Stimulated activated CD8-positive, alpha-beta memory T cell treated with anti-CD3 and anti-CD28 coated beads, Interleukin-4, amount 100 ng/mL, for 24 hours (primary cell): Measurements from ENCODE around the gene DLG5.
"Not testable (repeated sequence)": the region's sequence is repeated elsewhere in the genome, so short reads cannot be mapped to it uniquely, and the experiment has no call there.

Source experiments
- DNase-seq: peaks from one replicate; pipeline ENCODE4 v3.0.0-alpha.2; 2020; ENCODE audit warnings: low read depth

The DLG5 gene

DNA sequence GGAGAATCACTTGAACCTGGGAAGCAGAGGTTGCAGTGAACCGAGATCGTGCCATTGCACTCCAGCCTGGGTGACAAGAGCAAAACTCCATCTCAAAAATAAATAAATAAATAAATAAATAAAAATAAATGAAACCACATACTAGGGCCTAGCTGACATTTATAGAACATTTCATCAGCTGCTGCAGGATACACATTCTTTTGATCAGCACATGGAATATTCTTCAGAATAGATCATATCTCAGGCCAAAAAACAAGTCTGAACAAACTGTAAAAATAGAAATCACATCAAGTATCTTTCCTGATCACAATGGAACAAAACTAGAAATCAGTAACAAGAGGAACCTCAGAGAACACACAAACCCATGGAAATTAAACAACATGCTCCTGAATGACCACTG lies 168.1 kb downstream of the DLG5 start:
- not testable (repeated sequence) for DNase-seq

DNA sequence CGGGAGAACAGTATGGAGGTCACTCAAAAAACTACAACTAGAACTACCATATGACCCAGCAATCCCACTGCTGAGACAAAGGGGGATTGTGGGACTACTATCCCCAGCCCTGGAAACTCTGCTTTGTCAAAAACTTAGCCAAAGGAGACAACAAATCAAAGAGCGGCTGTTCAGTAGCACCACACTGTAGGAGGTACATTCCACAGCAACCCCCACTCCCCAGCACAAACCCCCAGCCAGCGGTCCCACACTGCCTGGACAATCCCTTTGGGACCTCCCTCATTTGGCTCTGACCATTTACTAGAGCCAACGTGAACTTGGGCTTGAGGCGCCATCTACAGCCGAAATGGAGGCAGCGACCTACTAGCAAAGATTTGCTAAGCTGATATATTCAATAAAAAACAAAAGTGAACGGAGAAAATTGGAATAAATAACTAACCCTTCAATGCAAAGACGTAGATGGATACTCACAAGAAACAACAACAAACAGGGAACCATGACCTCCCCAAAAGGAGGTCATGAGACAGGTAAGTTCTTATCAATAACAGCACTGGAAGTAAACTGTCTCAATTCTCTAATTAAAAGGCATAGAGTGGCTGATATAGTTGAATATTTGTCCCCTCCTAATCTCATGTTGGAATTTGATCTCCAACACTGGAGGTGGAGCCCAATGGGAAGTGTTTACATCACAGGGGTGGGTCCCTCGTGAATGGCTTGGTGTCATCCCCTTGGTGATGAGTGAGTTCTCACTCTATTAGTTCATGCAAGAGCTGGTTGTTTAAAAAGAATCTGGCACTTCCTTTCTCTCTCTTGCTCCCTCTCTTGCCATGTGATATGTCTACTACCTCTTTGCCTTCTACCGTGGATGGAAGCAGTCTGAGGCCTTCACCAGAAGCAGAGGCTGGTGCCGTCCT lies 170.0 kb downstream of the DLG5 start:
- no peak for DNase-seq

DNA sequence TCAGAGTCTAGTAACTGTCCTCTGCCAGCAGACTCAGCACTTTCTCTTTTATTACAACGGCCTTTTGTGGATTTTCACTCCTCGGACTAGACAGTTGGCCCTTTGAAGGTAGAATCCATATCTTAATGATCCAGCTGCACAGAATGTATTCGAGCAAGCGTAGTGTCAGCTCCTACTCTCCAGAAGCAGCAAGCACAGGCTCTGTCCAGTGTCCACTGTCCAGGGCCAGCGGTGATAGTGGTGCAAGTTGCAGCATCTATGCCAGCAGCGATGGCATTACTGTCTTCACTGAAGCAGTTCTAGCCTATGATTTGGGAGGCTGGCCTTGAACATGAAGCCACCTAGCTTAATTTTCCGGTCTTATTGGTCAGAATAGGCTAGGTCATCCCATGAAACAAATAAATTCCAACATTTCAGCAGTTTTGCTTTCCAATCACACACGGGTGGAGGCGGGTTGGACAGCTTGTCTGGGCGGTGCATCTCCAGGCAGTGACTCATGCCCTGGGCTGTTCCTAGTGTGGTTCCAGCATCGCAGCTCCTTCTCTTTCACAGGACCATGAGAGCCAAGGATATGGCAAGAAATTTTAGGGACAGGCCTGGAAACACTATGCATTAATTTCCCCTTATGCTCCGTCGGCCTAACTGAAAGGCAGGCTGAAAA lies 180.4 kb downstream of the DLG5 start:
- DNase-seq, result no peak

DNA sequence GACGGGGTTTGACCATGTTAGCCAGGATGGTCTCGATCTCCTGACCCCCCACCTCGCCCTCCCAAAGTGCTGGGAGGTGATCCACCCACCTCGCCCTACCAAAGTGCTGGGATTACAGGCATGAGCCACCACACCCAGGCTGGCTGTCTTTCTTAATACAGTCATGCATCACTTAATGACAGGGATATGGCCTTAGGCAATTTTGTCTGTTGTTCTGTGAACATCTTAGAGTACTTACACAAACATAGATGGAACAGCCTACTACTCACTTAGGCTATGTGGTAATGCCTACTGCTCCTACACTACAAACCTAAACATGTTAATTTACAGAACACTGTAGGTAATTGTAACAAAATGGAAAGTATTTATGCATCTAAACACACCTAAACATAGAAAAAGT lies 182.3 kb downstream of the DLG5 start:
- DNase-seq, result no peak

DNA sequence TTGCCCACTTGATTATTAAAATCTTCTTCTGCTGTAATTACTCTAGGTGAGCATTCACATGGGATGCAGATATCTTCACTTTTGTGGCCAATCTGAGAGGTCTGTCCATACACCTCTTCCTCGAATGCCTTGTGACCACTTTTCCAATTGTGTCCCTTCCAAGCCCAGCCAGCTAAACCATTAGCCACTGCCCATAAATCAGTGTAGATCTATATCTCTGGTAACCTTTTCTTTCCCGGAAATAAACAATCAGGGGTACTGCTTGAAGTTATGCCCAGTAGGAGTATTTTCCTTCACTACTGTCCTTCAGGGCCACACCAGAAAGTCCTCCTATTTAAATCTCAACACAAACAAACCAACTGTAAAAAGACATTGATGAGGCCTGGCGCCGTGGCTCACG lies 184.4 kb downstream of the DLG5 start:
- DNase-seq, result no peak

- DNase-seq, result no peak
These were observed 184.8 kb downstream of the DLG5 start for GRCh38 chr10:77741746-77742145.
